Kidney (tissue), 14 donors: Measurements from ENCODE around the gene SCML1. TPM values are rescaled to one million over a fixed set of nuclear protein-coding genes. Genes with fewer than 3 reads are reported as not detected.

ENCODE experiments used
- DNase-seq, 5 donors: peaks; one replicate each; pipeline ENCODE4 v3.0.0-alpha.2; 2013 to 2020
- FAIRE-seq: peaks from 2 replicates; lab custom pipeline; 2012; peaks lifted over from hg19 to GRCh38; lab: Jason Lieb, UNC
- H3K27ac ChIP-seq, 2 donors: one replicate each; pipeline ENCODE4 v1.7.0; 2013; ENCODE audit warnings: low read depth in 2 of 2, low read length in 2 of 2, inconsistent platforms in 1 of 2
- H3K27me3 ChIP-seq: one replicate; pipeline ENCODE4 v1.7.1; 2013; ENCODE audit warnings: low read length, inconsistent platforms; ENCODE audit not compliant: control insufficient read depth, insufficient read depth
- H3K36me3 ChIP-seq, 3 donors: one replicate each; pipeline versions ENCODE4 v1.7.0 to v1.7.1; 2013; ENCODE audit warnings: low read length in 3 of 3, control low read depth in 1 of 3, inconsistent platforms in 1 of 3; ENCODE audit not compliant: insufficient read depth in 3 of 3, control insufficient read depth in 2 of 3
- H3K4me1 ChIP-seq, 3 donors: one replicate each; pipeline versions ENCODE4 v1.7.0 to v1.7.1; 2013; ENCODE audit warnings: low read length in 3 of 3, inconsistent platforms in 1 of 3, low read depth in 1 of 3; ENCODE audit not compliant: control insufficient read depth in 2 of 3, insufficient read depth in 2 of 3
- H3K4me3 ChIP-seq, 3 donors: one replicate each; pipeline versions ENCODE4 v1.7.0 to v1.8.1; 2013; ENCODE audit warnings: low read length in 3 of 3, control low read depth in 1 of 3, inconsistent platforms in 1 of 3
- H3K9ac ChIP-seq, 3 donors: one replicate each; pipeline versions ENCODE4 v1.7.0 to v1.7.1; 2013; ENCODE audit warnings: low read length in 3 of 3, control low read depth in 1 of 3, inconsistent platforms in 1 of 3
- H3K9me3 ChIP-seq, 3 donors: one replicate each; pipeline versions ENCODE4 v1.7.0 to v1.7.1; 2013; ENCODE audit warnings: low read length in 3 of 3, control low read depth in 1 of 3, inconsistent platforms in 1 of 3; ENCODE audit not compliant: control insufficient read depth in 2 of 3, insufficient read depth in 1 of 3
- intact Hi-C: fragments of 100-400 bp; cut with DNase I; formaldehyde crosslinking; loops from one replicate; pipeline ENCODE4 v1.11.1; 2022
- polyA plus RNA-seq: library from polyadenylated mRNA; stranded (reverse); fragments of 350-450 nt; fragmentation: Illumina TruSeq; extraction: RNeasy Lipid Tissue Mini Kit (QIAGEN cat#74804); gene quantifications from one replicate; pipeline ENCODE4 v1.2.3, GENCODE V29; 2014; ENCODE audit warnings: low read depth, low replicate concordance; ENCODE audit not compliant: insufficient read depth
- total RNA-seq: library from RNA; stranded (reverse); fragmentation: NEBNext Ultra II Directional; extraction: Animal tissue kit (Norgen Biotek cat#: 25700); gene quantifications from one replicate; pipeline ENCODE4 v1.2.1, GENCODE V29; 2021
- TF ChIP-seq, protein P1 (sequence below): IDR thresholded peaks from 3 replicates; pipeline ENCODE4 v1.5.1; 2012; ENCODE audit warnings: mild to moderate bottlenecking, moderate library complexity, borderline replicate concordance; ENCODE audit not compliant: insufficient read depth; ENCODE audit errors: extremely low read depth
- donor health status: control.
- donor health status: control.
- donor health status: control.
- donor health status: control.
- donor health status: control.
- donor health status: DM: yes; HTN: yes; CAD: no.
- donor health status: Normal renal cell carcinoma (clear cell type).

The SCML1 gene
- total and polyA plus RNA-seq, 2 donors from 2014 or later = 8.5 to 9.9 TPM

DNA sequence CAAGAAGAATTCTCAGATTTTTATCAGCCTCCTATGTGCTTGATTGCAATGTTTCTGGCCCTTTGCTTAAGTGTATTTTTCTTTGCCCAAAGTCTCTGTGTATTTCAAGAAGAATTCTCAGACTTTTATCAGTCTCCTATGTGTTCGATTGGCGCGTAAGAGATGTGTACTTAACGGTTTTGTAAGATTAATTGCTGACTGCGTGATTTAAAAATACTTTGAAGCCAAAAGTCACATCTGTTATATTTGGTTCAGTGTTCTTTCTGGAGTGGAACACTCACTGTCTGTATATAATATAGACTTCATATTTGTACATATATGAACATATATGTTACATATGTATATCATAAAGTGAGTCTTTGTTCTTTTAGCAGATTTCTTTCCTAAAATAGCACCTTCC, 11.4 kb downstream of the SCML1 start:
- intact Hi-C loops = no loop called here
- H3K9me3 ChIP-seq = no peaks in the 10 kb centered on the region
- no peak overlapping the region for H3K9ac ChIP-seq
- H3K36me3 ChIP-seq = peaks cover 0 to 19% (median 4%) of the 10 kb centered on the region in 3 donors
- no peaks in the 10 kb centered on the region for H3K4me1 ChIP-seq
- no peak overlapping the region for H3K4me3 ChIP-seq
- no peak for DNase-seq
- H3K27ac ChIP-seq = no peak overlapping the region
- peak; percentile 39 for FAIRE-seq
- H3K27me3 ChIP-seq = peaks cover 6% of the 10 kb centered on the region
- TF ChIP-seq, protein P1, sequence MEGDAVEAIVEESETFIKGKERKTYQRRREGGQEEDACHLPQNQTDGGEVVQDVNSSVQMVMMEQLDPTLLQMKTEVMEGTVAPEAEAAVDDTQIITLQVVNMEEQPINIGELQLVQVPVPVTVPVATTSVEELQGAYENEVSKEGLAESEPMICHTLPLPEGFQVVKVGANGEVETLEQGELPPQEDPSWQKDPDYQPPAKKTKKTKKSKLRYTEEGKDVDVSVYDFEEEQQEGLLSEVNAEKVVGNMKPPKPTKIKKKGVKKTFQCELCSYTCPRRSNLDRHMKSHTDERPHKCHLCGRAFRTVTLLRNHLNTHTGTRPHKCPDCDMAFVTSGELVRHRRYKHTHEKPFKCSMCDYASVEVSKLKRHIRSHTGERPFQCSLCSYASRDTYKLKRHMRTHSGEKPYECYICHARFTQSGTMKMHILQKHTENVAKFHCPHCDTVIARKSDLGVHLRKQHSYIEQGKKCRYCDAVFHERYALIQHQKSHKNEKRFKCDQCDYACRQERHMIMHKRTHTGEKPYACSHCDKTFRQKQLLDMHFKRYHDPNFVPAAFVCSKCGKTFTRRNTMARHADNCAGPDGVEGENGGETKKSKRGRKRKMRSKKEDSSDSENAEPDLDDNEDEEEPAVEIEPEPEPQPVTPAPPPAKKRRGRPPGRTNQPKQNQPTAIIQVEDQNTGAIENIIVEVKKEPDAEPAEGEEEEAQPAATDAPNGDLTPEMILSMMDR = no peak

- intact Hi-C loops = no loop called here
- TF ChIP-seq, protein P1 = no peak
- H3K9me3 ChIP-seq = no peaks in the 10 kb centered on the region
- no peak overlapping the region for H3K9ac ChIP-seq
- peaks cover 0 to 19% (median 4%) of the 10 kb centered on the region in 3 donors for H3K36me3 ChIP-seq
- no peaks in the 10 kb centered on the region for H3K4me1 ChIP-seq
- H3K27me3 ChIP-seq = peaks cover 6% of the 10 kb centered on the region
- DNase-seq (no peak), FAIRE-seq (no peak)
- no peak overlapping the region for H3K4me3 ChIP-seq
- no peak overlapping the region for H3K27ac ChIP-seq
These were observed 13.1 kb downstream of the SCML1 start for GRCh38 chrX:17750436-17750835.

DNA sequence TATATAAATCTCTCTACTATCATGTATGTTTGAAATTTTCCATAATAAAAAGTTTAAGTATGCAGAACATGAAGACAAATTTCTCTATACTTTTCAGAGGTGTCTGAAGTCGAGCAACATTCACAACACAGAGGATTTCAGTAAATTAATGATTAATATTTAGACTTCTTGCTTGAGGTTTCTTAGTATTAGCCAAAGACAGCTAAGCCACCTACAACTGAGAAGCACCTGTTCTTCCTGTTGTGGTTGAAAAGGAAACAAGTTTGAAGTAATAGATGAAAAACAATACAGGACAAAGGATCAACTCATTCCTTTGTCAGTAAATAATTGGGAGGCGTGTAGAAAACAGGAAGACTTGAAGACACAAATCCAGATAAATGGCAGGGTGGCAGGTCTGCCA, 21.1 kb downstream of the SCML1 start:
- no peak overlapping the region for H3K27ac ChIP-seq
- no peak overlapping the region for H3K9ac ChIP-seq
- intact Hi-C loops = no loop called here
- no peak overlapping the region for H3K4me3 ChIP-seq
- no peaks in the 10 kb centered on the region for H3K9me3 ChIP-seq
- no peak for FAIRE-seq
- H3K4me1 ChIP-seq = no peaks in the 10 kb centered on the region
- peaks cover 4% of the 10 kb centered on the region for H3K27me3 ChIP-seq
- no peaks in the 10 kb centered on the region for H3K36me3 ChIP-seq
- no peak for DNase-seq
- TF ChIP-seq, protein P1 = no peak

DNA sequence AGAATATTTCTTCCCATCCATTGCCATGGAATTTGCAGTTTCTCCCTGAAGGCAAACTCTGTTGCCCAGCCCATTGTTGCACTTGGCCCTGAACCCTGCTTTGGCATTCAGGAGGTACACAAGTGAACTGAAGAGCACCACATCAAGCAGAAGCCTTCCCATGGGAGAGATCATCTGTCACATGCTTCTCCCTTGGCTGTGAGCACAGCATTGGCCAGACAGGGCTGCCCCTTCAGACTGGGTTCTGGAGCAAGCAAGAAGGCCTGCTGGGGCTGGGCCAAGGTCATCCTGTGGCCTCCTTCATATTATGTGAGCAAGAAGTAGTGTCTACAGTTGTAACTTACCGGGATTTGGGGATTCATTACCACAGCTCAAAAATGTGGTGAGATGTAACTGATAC, 22.7 kb downstream of the SCML1 start:
- Histone ChIP-seq H3K27ac (no peak overlapping the region), H3K4me3 (no peak overlapping the region), H3K27me3 (peaks cover 4% of the 10 kb centered on the region), H3K9ac (no peak overlapping the region), H3K9me3 (no peaks in the 10 kb centered on the region), H3K4me1 (no peaks in the 10 kb centered on the region), H3K36me3 (no peaks in the 10 kb centered on the region)
- DNase-seq (no peak), FAIRE-seq (no peak)
- TF ChIP-seq, protein P1 = no peak
- intact Hi-C loops = no loop called here
